Sigmoid colon (tissue), 4 donors: ENCODE data around the gene RD3L.

Experiments used
- EP300 ChIP-seq, 4 donors: sonication (generic); formaldehyde crosslinking; IDR thresholded peaks; one replicate each; pipeline ENCODE4 v1.6.1; 2017; ENCODE audit warnings: antibody characterized with exemption in 4 of 4
- POLR2A ChIP-seq, 2 donors: fragments of 450-650 bp; IDR thresholded peaks; one replicate each; pipeline ENCODE4 v1.6.1; 2016; ENCODE audit warnings: antibody characterized with exemption in 2 of 2, mild to moderate bottlenecking in 2 of 2, moderate library complexity in 2 of 2
- POLR2AphosphoS5 ChIP-seq, 4 donors: sonication (generic); formaldehyde crosslinking; IDR thresholded peaks; one replicate each; pipeline ENCODE4 v1.6.1; 2017; ENCODE audit warnings: antibody characterized with exemption in 4 of 4
- TF ChIP-seq, protein P1 (sequence below), 4 experiments: fragments of 450-650 bp in 3 of 4; fragments of 200-600 bp in 1 of 4; IDR thresholded peaks; one replicate each; pipeline ENCODE4 v1.5.1; 2016 to 2019; ENCODE audit warnings: antibody characterized with exemption in 4 of 4, mild to moderate bottlenecking in 3 of 4, moderate library complexity in 2 of 4

DNA sequence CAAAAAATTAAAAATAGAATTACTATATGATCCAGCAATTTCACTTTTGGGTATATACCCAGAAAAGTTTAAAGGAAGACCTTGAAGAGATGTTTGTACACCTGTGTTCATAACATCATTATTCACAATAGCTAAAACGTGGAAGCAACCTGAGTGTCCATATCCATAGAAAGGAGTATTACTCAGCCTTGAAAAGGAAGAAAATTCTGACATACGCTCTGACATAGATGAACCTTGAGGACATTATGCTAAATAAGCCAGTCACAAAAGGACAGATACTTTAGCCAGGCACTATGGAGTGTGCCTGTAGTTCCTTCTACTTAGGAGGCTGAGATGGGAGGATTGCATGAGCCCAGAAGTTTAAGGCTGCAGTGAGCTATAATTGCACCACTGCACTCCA is 6.1 kb upstream of the RD3L start:
- TF ChIP-seq, protein P1, sequence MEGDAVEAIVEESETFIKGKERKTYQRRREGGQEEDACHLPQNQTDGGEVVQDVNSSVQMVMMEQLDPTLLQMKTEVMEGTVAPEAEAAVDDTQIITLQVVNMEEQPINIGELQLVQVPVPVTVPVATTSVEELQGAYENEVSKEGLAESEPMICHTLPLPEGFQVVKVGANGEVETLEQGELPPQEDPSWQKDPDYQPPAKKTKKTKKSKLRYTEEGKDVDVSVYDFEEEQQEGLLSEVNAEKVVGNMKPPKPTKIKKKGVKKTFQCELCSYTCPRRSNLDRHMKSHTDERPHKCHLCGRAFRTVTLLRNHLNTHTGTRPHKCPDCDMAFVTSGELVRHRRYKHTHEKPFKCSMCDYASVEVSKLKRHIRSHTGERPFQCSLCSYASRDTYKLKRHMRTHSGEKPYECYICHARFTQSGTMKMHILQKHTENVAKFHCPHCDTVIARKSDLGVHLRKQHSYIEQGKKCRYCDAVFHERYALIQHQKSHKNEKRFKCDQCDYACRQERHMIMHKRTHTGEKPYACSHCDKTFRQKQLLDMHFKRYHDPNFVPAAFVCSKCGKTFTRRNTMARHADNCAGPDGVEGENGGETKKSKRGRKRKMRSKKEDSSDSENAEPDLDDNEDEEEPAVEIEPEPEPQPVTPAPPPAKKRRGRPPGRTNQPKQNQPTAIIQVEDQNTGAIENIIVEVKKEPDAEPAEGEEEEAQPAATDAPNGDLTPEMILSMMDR (IDR thresholded peaks at IDR 0.05): no peak
- TF ChIP-seq EP300 (IDR thresholded peaks at IDR 0.05): no peak
- no peak for TF ChIP-seq POLR2A (IDR thresholded peaks at IDR 0.05)
- no peak for TF ChIP-seq POLR2AphosphoS5 (IDR thresholded peaks at IDR 0.05)
